A549 (cell line): ENCODE results near the gene KRT14.

Source experiments
- CTCF ChIP-seq: fragments of >200 bp; sonication (Bioruptor Twin); formaldehyde crosslinking; IDR thresholded peaks from 3 replicates; pipeline ENCODE4 v1.5.1; 2016
- ELK1 ChIP-seq: fragments of 150-350 bp; IDR thresholded peaks from 2 replicates; pipeline ENCODE4 v1.6.1; 2014; ENCODE audit warnings: low read depth, mild to moderate bottlenecking, low read length

- TF ChIP-seq CTCF (peak; percentile 69), ELK1 (no peak)
Measured at GRCh38 chr17:41579484-41580243, 7.0 kb downstream of the KRT14 start.
